ENCODE results near the gene ERC1. TPM values are rescaled to one million over a fixed set of nuclear protein-coding genes. Genes with fewer than 3 reads are reported as not detected.

ERC1 gene
- total and polyA plus RNA-seq, 2 of the 4 experiments (the other 2 are of a cell fraction): 11.6 to 25.6 TPM

DNA sequence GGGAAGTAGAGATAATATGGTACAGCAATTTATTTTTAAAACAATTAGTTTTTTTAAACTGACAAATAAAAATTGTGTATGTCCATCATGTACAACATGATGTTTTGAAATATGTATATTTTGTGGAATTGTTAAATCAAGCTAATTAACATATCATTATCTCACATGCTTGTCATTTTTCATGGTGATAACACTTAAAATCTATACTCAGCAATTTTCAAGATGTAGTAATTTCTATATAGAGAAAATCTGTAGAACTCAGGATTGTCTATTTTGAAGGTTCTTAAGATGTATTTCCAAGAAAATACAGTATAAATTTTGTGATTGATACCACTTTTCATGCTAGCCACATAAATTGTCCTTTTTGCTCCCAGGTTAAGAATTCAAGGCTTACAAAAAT, 356.3 kb downstream of the ERC1 start:
- POLR2A ChIA-PET (ENCODE audit: unreplicated experiment): no interaction called here

More for the DNA sequence above, 356.3 kb downstream of the ERC1 start:
- Histone ChIP-seq H3K4ac (ENCODE audit: low read depth, low read length) (no peak overlapping the region), H3K9me3 (ENCODE audit: control insufficient read depth, insufficient read depth, low read length) (no peaks in the 10 kb centered on the region), H3K4me3 (ENCODE audit: insufficient read depth, low read depth, low read length) (no peak overlapping the region), H4K20me1 (ENCODE audit: insufficient read depth, low read length) (no peaks in the 10 kb centered on the region), H3K56ac (ENCODE audit: extremely low read depth, insufficient read depth, low read length) (no peak overlapping the region), H3K23ac (ENCODE audit: low read depth, low read length) (no peak overlapping the region), H2AFZ (replicated peaks; ENCODE audit: low read length, poor library complexity) (no peak overlapping the region), H4K5ac (ENCODE audit: low read depth, low read length) (no peak overlapping the region), H3K79me1 (ENCODE audit: low read depth in 1 of 2, low read length in 2 of 2) (peaks cover 8 to 26% of the 10 kb centered on the region in 2 experiments), H3K4me2 (ENCODE audit: low read depth, low read length) (no peak overlapping the region), H2BK20ac (ENCODE audit: low read depth, low read length) (no peak overlapping the region), H2BK5ac (ENCODE audit: low read depth, low read length, poor library complexity, severe bottlenecking) (no peak overlapping the region), H3K27me3 (ENCODE audit: control insufficient read depth, insufficient read depth, low read length) (no peaks in the 10 kb centered on the region), H3K36me3 (ENCODE audit: control insufficient read depth, insufficient read depth, low read length) (no peaks in the 10 kb centered on the region), H3K14ac (replicated peaks; ENCODE audit: low read depth, low read length) (no peak overlapping the region), H4K8ac (ENCODE audit: low read depth in 2 of 2, low read length in 2 of 2) (no peak overlapping the region), H4K91ac (ENCODE audit: insufficient read depth, low read depth, low read length) (no peak overlapping the region), H3K18ac (ENCODE audit: low read depth, low read length) (no peak overlapping the region), H2AK5ac (ENCODE audit: low read depth, low read length) (no peak overlapping the region), H2AK9ac (replicated peaks; ENCODE audit: low read depth, low read length, poor library complexity) (no peak overlapping the region), H3K27ac (ENCODE audit: insufficient read depth, low read length) (no peak overlapping the region), H2BK120ac (ENCODE audit: low read depth, low read length) (no peak overlapping the region), H3K9ac (ENCODE audit: low read depth, low read length) (no peak overlapping the region), H2BK15ac (ENCODE audit: low read depth, low read length) (no peak overlapping the region), H3K4me1 (ENCODE audit: control insufficient read depth, insufficient read depth, low read length) (peaks cover 22% of the 10 kb centered on the region), H3K9me1 (ENCODE audit: insufficient read depth, low read length) (peaks cover 10% of the 10 kb centered on the region)
- intact Hi-C loops (cut with micrococcal nuclease): no loop called here
- BruUV-seq (replicated peaks): no TSS peak
- TF ChIP-seq MAFK (IDR thresholded peaks at IDR 0.05; ENCODE audit: low read depth, low read length) (peak; percentile 31; the same call in 1 of the 2 replicates), FOS (IDR thresholded peaks at IDR 0.05; ENCODE audit: low read depth, low read length) (no peak), RAD21 (IDR thresholded peaks at IDR 0.05; ENCODE audit: low read length) (no peak), CEBPB (IDR thresholded peaks at IDR 0.05; ENCODE audit: low read depth, low read length) (no peak), MXI1 (IDR thresholded peaks at IDR 0.05; ENCODE audit: borderline replicate concordance, low read depth, low read length) (no peak)
- no peak for DNase-seq
- CTCF ChIA-PET: no interaction called here
- no peak for ATAC-seq (ENCODE audit: low read depth)
- dilution Hi-C loops (cut with HindIII; ENCODE audit: low sequenced_read_pairs, unreplicated experiment): no loop called here
- in situ Hi-C loops (cut with MboI; ENCODE audit: low sequenced_read_pairs): no loop called here
